HEK293 (cell line): ENCODE measurements around the gene ATP23.

Experiments used
- BCL11A ChIP-seq: fragments of 450-650 bp; formaldehyde crosslinking; IDR thresholded peaks from 2 replicates; pipeline ENCODE4 v1.5.1; 2016; ENCODE audit warnings: low read depth, missing biosample characterization, missing genetic modification characterization
- BCL6B ChIP-seq: fragments of 450-650 bp; formaldehyde crosslinking; IDR thresholded peaks from 2 replicates; pipeline ENCODE4 v1.5.1; 2017; ENCODE audit warnings: missing biosample characterization, missing genetic modification characterization
- CTCF ChIP-seq: fragments of 450-650 bp; formaldehyde crosslinking; IDR thresholded peaks from 2 replicates; pipeline ENCODE4 v1.5.1; 2016; ENCODE audit warnings: missing biosample characterization, missing genetic modification characterization
- HIC1 ChIP-seq: fragments of 450-650 bp; formaldehyde crosslinking; IDR thresholded peaks from 2 replicates; pipeline ENCODE4 v1.5.1; 2016; ENCODE audit warnings: missing biosample characterization, missing genetic modification characterization
- KLF8 ChIP-seq: fragments of 450-650 bp; formaldehyde crosslinking; IDR thresholded peaks from 2 replicates; pipeline ENCODE4 v1.5.1; 2016; ENCODE audit warnings: missing biosample characterization, missing genetic modification characterization
- ZBTB10 ChIP-seq: fragments of 450-650 bp; formaldehyde crosslinking; IDR thresholded peaks from 2 replicates; pipeline ENCODE4 v1.5.1; 2016; ENCODE audit warnings: missing biosample characterization, missing genetic modification characterization
- ZFP37 ChIP-seq: fragments of 450-650 bp; formaldehyde crosslinking; IDR thresholded peaks from 2 replicates; pipeline ENCODE4 v1.5.1; 2016; ENCODE audit warnings: missing biosample characterization, missing genetic modification characterization
- ZNF132 ChIP-seq: fragments of 450-650 bp; formaldehyde crosslinking; IDR thresholded peaks from 2 replicates; pipeline ENCODE4 v1.5.1; 2017; ENCODE audit warnings: missing biosample characterization, missing genetic modification characterization, borderline replicate concordance
- ZNF146 ChIP-seq: fragments of 450-650 bp; formaldehyde crosslinking; IDR thresholded peaks from 2 replicates; pipeline ENCODE4 v1.5.1; 2016; ENCODE audit warnings: missing biosample characterization, missing genetic modification characterization
- ZNF24 ChIP-seq: fragments of 450-650 bp; formaldehyde crosslinking; IDR thresholded peaks from 2 replicates; pipeline ENCODE4 v1.5.1; 2016; ENCODE audit warnings: missing biosample characterization, missing genetic modification characterization
- ZNF274 ChIP-seq, 2 experiments: fragments of 200-500 bp in 1 of 2; fragments of 450-650 bp in 1 of 2; sonication (Bioruptor generic) in 1 of 2; formaldehyde crosslinking in 1 of 2; IDR thresholded peaks; 2 replicates each; pipeline versions ENCODE4 v1.5.1 to v1.6.1; 2014 to 2016; ENCODE audit warnings: borderline replicate concordance in 1 of 2, inconsistent platforms in 1 of 2, low read length in 1 of 2, missing biosample characterization in 1 of 2, missing genetic modification characterization in 1 of 2
- ZNF280D ChIP-seq: fragments of 450-650 bp; formaldehyde crosslinking; IDR thresholded peaks from 2 replicates; pipeline ENCODE4 v1.5.1; 2016; ENCODE audit warnings: missing biosample characterization, missing genetic modification characterization
- ZNF311 ChIP-seq: fragments of 450-650 bp; formaldehyde crosslinking; IDR thresholded peaks from 2 replicates; pipeline ENCODE4 v1.5.1; 2017; ENCODE audit warnings: missing biosample characterization, missing genetic modification characterization, borderline replicate concordance
- ZNF350 ChIP-seq: fragments of 450-650 bp; formaldehyde crosslinking; IDR thresholded peaks from 2 replicates; pipeline ENCODE4 v1.5.0; 2017; ENCODE audit warnings: missing biosample characterization, mild to moderate bottlenecking, missing genetic modification characterization
- ZNF366 ChIP-seq: fragments of 450-650 bp; formaldehyde crosslinking; conservative IDR thresholded peaks from 2 replicates; pipeline ENCODE4 v1.5.1; 2016; ENCODE audit warnings: missing biosample characterization, missing genetic modification characterization
- ZNF433 ChIP-seq: fragments of 450-650 bp; formaldehyde crosslinking; IDR thresholded peaks from 2 replicates; pipeline ENCODE4 v1.5.1; 2016; ENCODE audit warnings: missing biosample characterization, missing genetic modification characterization, low read depth
- ZNF48 ChIP-seq: fragments of 450-650 bp; formaldehyde crosslinking; IDR thresholded peaks from 2 replicates; pipeline ENCODE4 v1.5.1; 2016; ENCODE audit warnings: missing biosample characterization, missing genetic modification characterization
- ZNF513 ChIP-seq: fragments of 450-650 bp; IDR thresholded peaks from 2 replicates; pipeline ENCODE4 v1.5.1; 2018; ENCODE audit warnings: missing biosample characterization, missing genetic modification characterization
- ZNF514 ChIP-seq: fragments of 450-650 bp; formaldehyde crosslinking; IDR thresholded peaks from 2 replicates; pipeline ENCODE4 v1.5.1; 2016; ENCODE audit warnings: missing biosample characterization, missing genetic modification characterization
- ZNF626 ChIP-seq: fragments of 450-650 bp; sonication (Bioruptor Pico); formaldehyde crosslinking; IDR thresholded peaks from 2 replicates; pipeline ENCODE4 v1.5.1; 2018; ENCODE audit warnings: missing biosample characterization, missing genetic modification characterization, inconsistent platforms
- ZNF639 ChIP-seq: fragments of 450-650 bp; formaldehyde crosslinking; IDR thresholded peaks from 2 replicates; pipeline ENCODE4 v1.5.1; 2016; ENCODE audit warnings: missing biosample characterization, missing genetic modification characterization
- ZNF664 ChIP-seq: fragments of 450-650 bp; formaldehyde crosslinking; IDR thresholded peaks from 2 replicates; pipeline ENCODE4 v1.5.1; 2016; ENCODE audit warnings: missing biosample characterization, missing genetic modification characterization
- ZNF776 ChIP-seq: fragments of 450-650 bp; formaldehyde crosslinking; IDR thresholded peaks from 2 replicates; pipeline ENCODE4 v1.5.0; 2017; ENCODE audit warnings: missing biosample characterization, missing genetic modification characterization, borderline replicate concordance
- ZNF785 ChIP-seq: fragments of 450-650 bp; formaldehyde crosslinking; IDR thresholded peaks from 2 replicates; pipeline ENCODE4 v1.5.1; 2016; ENCODE audit warnings: missing biosample characterization, missing genetic modification characterization
- ZSCAN18 ChIP-seq: fragments of 450-650 bp; formaldehyde crosslinking; IDR thresholded peaks from 2 replicates; pipeline ENCODE4 v1.5.1; 2016; ENCODE audit warnings: missing biosample characterization, missing genetic modification characterization

Gene ATP23

GRCh38 chr12:57940915-57941164 lies 527 bp upstream of the ATP23 start (continued):
- TF ChIP-seq ZNF513 (tag by site-specific recombination) = no peak
- no peak for TF ChIP-seq ZNF433 (tag by site-specific recombination)
- no peak for TF ChIP-seq BCL6B
- no peak for TF ChIP-seq ZNF48 (tag by site-specific recombination)
- TF ChIP-seq ZNF776 (tag by site-specific recombination) = no peak
- no peak for TF ChIP-seq ZNF664 (tag by site-specific recombination)
- no peak for TF ChIP-seq ZNF350
- no peak for TF ChIP-seq ZNF626 (tag by site-specific recombination)
- TF ChIP-seq ZFP37 = peak; percentile 83
- TF ChIP-seq KLF8 (tag by site-specific recombination) = no peak
- TF ChIP-seq ZNF514 (tag by site-specific recombination) = no peak
- no peak for TF ChIP-seq ZNF639
- TF ChIP-seq ZNF146 (tag by site-specific recombination) = no peak
- no peak for TF ChIP-seq ZNF132 (tag by site-specific recombination)
- TF ChIP-seq HIC1 (tag by site-specific recombination) = no peak
- TF ChIP-seq ZBTB10 = 0 out of 2 replicates have a peak, but pooled peaks have one; percentile 28
- no peak for TF ChIP-seq ZNF274 (IDR thresholded peaks at IDR 0.05; ENCODE audit: low read length)
- TF ChIP-seq ZNF274 (tag by site-specific recombination; IDR thresholded peaks at IDR 0.05; ENCODE audit: borderline replicate concordance) = no peak
- TF ChIP-seq ZNF311 (tag by site-specific recombination) = no peak
- TF ChIP-seq ZNF24 (tag by site-specific recombination) = no peak; the same call in 1 of the 2 replicates
- no peak for TF ChIP-seq CTCF (tag by site-specific recombination)
- TF ChIP-seq ZSCAN18 (tag by site-specific recombination) = no peak
- TF ChIP-seq BCL11A = no peak
- TF ChIP-seq ZNF366 (tag by site-specific recombination) = peak; percentile 44; the same call in 1 of the 2 replicates
- TF ChIP-seq ZNF280D (tag by site-specific recombination) = 0 out of 2 replicates have a peak, but pooled peaks have one; percentile 18
- TF ChIP-seq ZNF785 (tag by site-specific recombination) = no peak
